ENCODE results near the gene ZFYVE1.

The ZFYVE1 gene

GRCh38 chr14:72948481-72949138, 78.3 kb downstream of the ZFYVE1 start:
- DNase-seq, result no peak

DNA sequence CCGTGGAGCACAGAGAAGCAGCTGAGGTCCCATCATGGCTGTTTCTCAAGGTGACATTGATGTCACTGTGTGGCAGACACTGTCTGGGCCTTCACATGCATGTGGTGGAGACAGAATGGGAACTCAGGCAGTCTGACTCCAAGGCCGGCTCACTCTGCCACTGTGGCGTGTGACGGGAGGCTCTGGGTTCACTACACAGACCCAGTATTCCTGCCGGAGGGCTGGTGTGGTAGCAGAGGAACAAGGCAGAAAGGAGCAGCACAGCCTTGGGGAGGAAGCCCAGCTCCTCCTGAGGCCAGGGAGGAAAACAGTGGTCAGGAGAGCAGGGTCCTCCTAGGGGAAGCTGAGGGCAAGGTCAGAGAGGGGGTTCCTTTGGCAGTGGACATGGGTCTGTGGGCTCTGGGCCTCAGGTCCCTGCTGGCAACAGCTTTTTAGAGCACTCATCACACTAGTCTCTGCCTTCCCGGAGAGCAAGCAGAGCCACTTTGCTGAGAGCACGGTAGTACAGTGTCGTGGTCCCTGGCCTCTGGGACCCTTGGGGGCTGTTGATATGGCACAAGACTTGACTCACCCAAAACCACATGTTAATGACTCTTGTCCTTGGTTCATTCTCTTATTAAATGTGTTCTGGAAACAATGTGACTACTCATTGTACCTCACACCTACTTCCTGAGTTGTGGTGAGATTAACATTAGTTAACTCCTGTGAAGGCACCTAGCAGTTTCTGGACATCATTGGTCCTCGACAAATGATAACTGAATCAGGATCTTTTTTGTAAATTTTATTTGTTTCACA, 79.3 kb downstream of the ZFYVE1 start:
- no peak for DNase-seq

- no peak for DNase-seq
Measured at GRCh38 chr14:72946491-72946890, 80.4 kb downstream of the ZFYVE1 start.

DNA sequence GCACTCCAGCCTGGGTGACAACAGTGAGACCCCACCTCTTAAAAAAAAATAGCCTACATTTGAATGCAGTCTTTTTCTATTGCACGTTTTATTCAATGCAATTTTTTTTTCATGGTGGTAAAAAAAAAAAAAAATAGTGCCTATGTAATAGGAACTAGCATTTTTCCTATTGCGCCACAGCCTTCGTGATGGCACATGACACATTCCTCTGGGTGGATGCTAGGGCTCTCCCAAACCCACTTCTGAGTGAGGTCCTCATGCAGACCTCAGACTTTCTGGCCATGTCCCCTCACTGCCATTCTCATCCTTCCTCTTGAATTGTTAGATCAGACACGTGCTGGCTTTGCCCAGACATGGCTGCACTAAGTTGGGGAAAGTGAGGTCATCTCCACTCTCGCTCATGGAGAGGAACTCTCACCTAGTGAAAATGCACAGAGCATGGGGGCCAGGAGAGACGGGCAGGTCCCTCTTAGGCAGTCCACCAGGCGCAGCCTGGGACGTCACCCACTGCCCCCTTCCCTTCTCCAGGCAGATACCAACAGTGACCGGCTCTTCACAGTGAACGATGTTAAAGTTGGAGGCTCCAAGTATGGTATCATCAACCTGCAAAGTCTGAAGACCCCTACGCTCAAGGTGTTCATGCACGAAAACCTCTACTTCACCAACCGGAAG, 81.4 kb downstream of the ZFYVE1 start:
- no peak for DNase-seq

DNA sequence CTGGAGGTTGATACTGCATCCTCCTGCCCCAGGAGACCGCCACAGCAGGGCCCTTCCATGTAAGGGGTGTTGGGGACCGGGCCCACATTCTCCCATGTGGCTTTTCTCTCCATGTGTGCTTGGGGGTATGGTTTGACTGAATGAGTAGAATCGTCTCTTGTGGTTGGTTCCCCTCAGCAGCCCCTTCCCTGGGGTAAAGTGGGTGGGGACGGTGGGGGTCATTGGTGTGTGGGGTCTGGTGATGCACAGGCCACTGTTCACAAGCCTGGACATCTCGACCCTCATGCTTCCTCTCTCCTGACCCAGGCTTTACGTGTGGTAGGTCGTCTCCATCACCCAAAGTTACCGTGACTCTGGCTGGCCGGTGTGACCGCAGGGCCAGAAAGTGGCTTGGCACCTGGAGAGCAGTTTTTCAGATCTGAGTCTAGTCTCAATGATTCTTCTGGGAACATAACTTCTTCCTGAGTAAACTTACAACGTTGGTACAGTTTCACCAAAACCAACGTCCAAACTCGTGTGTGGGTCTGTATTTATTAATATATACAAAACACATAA, 83.0 kb downstream of the ZFYVE1 start:
- no peak for DNase-seq

DNA sequence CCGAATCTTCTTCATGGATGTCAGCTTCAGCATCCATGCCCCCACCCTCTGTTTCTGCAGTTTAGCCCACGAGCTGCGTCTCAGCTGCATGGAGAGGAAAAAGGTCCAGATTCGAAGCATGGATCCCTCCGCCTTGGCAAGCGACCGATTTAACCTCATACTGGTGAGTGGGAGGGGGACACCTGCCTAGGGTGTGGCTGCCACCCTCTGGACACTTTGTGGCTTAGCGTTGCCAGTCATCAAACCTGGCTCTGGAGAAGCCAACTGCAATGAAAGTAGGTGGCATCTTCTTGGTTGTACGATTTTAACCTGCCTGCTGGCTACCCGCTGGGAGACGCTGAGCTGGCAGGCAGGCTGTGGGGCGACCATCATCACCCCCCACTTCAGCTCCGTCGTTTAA, 84.0 kb downstream of the ZFYVE1 start:
- no peak for DNase-seq

DNA sequence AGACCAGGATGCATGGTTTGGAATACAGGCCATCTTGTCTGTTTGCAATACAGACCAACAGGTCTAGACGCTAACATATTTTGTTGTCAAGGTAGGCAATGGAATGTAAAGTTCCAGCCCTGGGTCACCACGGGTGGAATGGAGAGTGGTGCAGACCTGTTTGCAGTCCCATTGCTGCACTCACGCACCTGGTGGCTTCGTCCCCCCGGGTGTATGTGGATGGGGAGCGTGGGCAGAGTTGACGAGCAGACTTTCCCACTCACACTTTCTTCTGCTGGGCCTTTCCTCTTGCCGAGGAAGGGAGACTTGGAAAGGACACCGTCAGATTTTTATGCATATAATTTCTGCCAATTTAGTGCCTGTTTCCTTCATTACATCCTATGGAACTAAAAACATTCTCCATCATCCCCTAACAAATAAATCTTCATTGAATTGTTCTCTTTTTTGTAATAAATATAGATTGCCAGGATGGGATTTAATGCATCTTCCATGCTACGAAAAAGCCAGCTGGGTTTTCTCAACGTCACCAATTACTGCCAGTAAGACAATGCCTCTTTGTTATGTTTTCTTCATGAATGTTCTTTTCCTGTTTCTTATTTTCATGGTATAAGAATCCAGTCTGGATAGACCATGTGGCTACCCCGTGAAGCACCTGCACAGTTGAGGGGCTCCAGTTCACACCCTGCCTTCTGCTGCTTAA, 85.5 kb downstream of the ZFYVE1 start:
- no peak for DNase-seq

- DNase-seq, result no peak
Measured at GRCh38 chr14:72939630-72940029, 87.3 kb downstream of the ZFYVE1 start.

DNA sequence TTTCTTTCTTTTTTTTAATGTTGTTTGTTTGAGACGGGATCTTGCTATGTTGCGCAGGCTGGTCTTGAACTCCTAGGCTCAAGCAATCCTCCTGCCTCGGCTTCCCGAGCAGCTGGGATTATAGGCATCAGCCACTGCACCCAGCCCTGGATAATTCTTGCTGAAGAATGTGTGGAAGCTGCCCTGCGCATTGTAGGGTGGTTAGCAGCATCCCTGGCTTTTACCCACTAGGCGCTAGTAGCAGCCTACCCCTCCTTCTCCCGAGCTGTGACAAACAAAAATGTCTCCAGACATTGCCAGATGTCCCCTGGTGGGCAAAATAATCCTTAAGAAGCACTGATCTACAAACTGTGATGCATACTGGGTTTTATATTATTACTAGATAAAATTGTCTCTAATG, 94.0 kb downstream of the ZFYVE1 start:
- no peak for DNase-seq

DNA sequence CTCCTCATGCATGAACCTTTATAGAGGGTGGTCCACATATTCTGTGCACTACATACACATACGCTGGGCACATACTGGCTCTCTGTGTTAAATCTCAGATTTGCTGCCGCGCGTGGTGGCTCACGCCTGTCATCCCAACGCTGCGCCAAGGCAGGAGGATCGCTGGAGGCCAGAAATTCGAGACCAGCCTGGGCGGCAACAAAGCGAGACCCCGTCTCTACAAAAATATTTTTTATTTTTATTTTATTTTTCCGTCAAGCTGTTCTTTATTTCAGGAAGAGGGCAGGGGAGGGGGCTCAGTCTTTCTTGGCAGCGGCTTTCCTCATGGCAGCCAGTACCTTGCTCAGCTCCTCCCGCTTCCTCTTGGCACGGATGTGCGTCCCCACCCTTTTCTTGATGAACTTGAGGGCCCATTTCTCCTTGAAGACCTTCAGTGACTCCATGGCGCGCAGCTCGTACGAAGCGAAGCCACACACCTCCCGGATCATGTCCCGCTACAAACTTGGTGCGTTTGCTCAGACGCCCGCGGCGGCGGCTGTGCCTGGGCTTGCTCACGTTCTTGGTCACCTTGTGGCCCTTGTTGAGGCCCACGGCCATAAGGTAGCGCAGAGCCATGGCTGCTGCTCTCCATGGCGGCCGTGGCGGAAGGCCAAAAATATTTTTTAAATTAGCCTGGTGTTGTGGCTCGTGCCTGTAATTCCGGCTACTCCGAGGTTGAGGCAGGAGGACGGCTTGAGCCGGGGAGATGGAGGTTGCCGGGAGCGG, 97.4 kb downstream of the ZFYVE1 start:
- no peak for DNase-seq

GRCh38 chr14:72928872-72929271, 98.0 kb downstream of the ZFYVE1 start:
- DNase-seq, result no peak

DNA sequence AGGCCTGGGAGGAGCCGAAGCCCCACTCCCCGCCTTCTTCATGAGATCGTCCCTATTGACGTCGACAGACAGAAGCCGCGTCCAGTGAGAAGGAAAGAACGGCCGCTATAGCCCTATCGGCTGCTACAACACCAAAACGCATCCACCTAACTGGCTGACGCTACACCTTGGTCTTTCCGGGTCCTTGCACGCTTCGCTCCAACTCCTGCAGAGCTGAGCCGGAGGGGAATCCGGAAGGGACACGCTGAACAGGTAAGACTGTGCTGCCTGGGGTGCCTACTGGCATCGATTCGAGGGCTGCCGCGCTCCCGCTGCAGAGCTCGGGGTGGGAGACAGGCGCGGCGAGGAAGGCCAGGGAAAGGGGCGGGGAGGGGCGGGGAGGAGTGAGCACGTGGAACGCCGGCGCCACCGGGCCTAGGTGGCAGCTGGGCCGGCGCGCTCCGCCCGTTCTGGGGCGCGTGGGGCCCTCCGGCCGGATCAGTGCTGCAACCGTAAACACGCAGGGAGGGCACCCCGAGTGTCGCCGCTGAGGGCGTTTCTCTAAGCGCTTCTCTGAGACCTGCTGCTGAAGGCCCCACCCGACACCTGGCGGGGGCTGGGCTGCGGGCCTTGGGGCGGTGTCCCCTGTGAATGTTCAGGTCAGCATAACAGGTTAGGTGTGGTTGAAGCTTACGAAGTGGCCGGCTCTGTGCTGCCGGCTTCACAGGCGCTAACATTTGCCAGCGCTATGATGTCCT, 100.4 kb downstream of the ZFYVE1 start, which contains the start of gene DCAF4:
DCAF4 (plus strand) TSS at position 173 of the 737 bp plus-strand sequence. CDS start 11,515 bp downstream, outside the sequence.
- peak; percentile 76 for DNase-seq

GRCh38 chr14:72925815-72926291, 101.1 kb downstream of the ZFYVE1 start:
- DNase-seq, result no peak

DNA sequence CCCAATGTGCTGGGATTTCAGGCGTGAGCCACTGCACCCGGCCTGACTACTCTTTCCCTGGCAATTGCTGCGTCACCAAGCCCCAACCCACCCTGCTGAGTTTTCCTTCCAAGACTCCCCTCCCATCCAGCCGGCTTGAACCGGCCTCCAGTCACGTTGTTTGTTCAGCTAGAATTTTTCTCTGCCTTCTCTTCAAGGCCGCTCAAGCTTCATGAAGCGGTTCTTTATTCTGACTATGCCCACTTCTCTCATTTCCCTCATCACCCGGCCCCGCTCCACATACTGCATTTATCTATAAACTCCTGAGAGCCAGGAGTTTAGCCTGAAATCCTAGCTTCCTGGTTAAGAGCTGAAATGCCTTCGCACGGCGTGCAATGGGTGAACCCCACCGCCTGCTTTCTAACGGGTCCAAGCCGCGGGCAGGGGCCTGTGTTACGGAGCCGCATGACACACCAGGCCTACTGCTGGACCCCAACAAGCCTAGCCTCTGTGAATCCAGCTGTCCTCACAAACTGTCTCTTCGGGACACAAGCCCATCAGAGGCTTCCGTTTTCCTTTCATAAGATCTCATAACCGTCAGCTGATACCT, 101.6 kb downstream of the ZFYVE1 start:
- no peak for DNase-seq

- no peak for DNase-seq
Measured at GRCh38 chr14:72924337-72924736, 102.6 kb downstream of the ZFYVE1 start.

DNA sequence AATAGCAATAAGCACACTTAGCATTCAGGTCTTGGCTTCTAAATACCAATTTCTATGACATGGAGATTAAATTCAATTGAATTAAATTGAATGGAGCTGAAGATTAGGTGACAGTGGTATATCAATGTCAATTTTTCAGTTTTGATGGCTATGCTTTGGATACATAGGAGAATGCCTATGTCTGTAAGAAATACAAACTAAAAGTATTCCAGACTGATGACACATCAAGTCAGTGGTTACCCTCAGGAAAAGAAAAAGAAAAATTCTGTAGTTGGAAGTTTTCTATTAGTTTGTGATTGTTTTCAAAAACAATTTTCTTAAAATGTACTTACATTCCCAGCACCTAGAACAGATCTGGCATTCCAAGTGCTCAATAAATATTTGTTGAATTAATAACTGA, 105.5 kb downstream of the ZFYVE1 start:
- no peak for DNase-seq

DNA sequence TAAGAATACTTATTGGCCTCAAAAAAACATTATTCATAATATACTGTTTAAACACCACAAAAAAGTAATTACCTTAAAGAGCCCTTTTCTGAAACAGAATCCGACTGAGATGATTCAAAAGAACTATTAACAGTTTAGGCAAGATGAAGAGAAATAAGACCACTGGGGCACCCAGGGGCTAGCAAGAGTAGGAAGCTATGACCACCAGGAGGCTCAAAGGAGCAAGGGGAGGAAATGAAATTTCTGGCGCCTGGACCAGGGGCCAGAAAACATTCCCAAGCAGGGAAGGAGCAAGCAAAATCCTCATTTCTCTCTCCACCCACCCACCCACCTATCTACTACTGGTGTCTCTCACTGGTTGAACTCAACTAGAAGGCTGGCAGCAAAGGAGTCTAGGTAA, 106.9 kb downstream of the ZFYVE1 start:
- DNase-seq, result no peak
